SK-N-SH (cell line): ENCODE results near the gene PPM1E. TPM values are rescaled to one million over a fixed set of nuclear protein-coding genes. Genes with fewer than 3 reads are reported as not detected.
A peak's percentile ranks its signal among the peaks of the same experiment; 100 is the strongest.

Source experiments
- CTCF ChIA-PET: fragments of 300-600, 350-600 bp; formaldehyde crosslinking; extraction: SDS; loops from one replicate; lab custom pipeline; 2021; lab: Yijun Ruan, JAX
- POLR2A ChIA-PET: fragments of 350-600 bp; sonication (Branson Sonifier 250); formaldehyde crosslinking; extraction: SDS; loops from one replicate; lab custom pipeline; 2020; ENCODE audit warnings: antibody characterized with exemption, inconsistent platforms; lab: Yijun Ruan, JAX
- DNase-seq: peaks from one replicate; pipeline ENCODE4 v3.0.0; 2012
- H2AFZ ChIP-seq: fragments of 200-600 bp; sonication (generic); 2 replicates; pipeline ENCODE4 v1.8.1; 2016; ENCODE audit warnings: antibody characterized with exemption, mild to moderate bottlenecking, low read depth
- H3F3A ChIP-seq: fragments of 200-600 bp; sonication (generic); replicated peaks from 2 replicates; pipeline ENCODE3; 2016; ENCODE audit warnings: antibody characterized with exemption, mild to moderate bottlenecking; ENCODE audit not compliant: insufficient read depth
- H3K27ac ChIP-seq, 2 experiments: fragments of 200-500 bp in 1 of 2; fragments of 200-600 bp in 1 of 2; sonication (Bioruptor generic) in 1 of 2; sonication (generic), shearing (Covaris generic) in 1 of 2; 2 replicates each; pipeline versions ENCODE4 v1.5.1 to v1.6.1; 2014 to 2016; ENCODE audit warnings: low read depth in 2 of 2, inconsistent platforms in 1 of 2, low read length in 1 of 2, mild to moderate bottlenecking in 1 of 2, mixed read lengths in 1 of 2
- H3K27me3 ChIP-seq: fragments of 200-600 bp; sonication (generic), shearing (Covaris generic); 2 replicates; pipeline ENCODE4 v1.6.1; 2016; ENCODE audit warnings: mixed run types; ENCODE audit not compliant: insufficient read depth
- H3K36me3 ChIP-seq, 2 experiments: fragments of 200-500 bp in 1 of 2; fragments of 200-600 bp in 1 of 2; sonication (Bioruptor generic) in 1 of 2; sonication (generic) in 1 of 2; replicated peaks in 1 of 2; 2 replicates each; pipeline versions ENCODE3 to v1.5.1; 2014 to 2016; ENCODE audit warnings: low read length in 1 of 2, mild to moderate bottlenecking in 1 of 2; ENCODE audit not compliant: insufficient read depth in 2 of 2, control insufficient read depth in 1 of 2
- H3K4me1 ChIP-seq, 2 experiments: fragments of 200-500 bp in 1 of 2; fragments of 200-600 bp in 1 of 2; sonication (Bioruptor generic) in 1 of 2; sonication (generic), shearing (Covaris generic) in 1 of 2; 2 replicates each; pipeline versions ENCODE4 v1.5.1 to v1.6.1; 2014 to 2016; ENCODE audit warnings: low read depth in 1 of 2, low read length in 1 of 2, mixed run types in 1 of 2; ENCODE audit not compliant: insufficient read depth in 2 of 2, control insufficient read depth in 1 of 2
- H3K4me2 ChIP-seq: fragments of 200-600 bp; sonication (generic), shearing (Covaris generic); 2 replicates; pipeline ENCODE4 v1.6.1; 2017; ENCODE audit warnings: mixed run types
- H3K4me3 ChIP-seq, 2 experiments: fragments of 200-500 bp in 1 of 2; fragments of 200-600 bp in 1 of 2; sonication (Bioruptor generic) in 1 of 2; sonication (generic), shearing (Covaris generic) in 1 of 2; 2 replicates each; pipeline versions ENCODE4 v1.5.1 to v1.8.1; 2014 to 2016; ENCODE audit warnings: low read depth in 2 of 2, inconsistent platforms in 1 of 2, low read length in 1 of 2, mild to moderate bottlenecking in 1 of 2, mixed read lengths in 1 of 2, moderate library complexity in 1 of 2
- H3K79me2 ChIP-seq: fragments of 200-600 bp; sonication (generic); 2 replicates; pipeline ENCODE4 v1.8.1; 2017; ENCODE audit warnings: mild to moderate bottlenecking; ENCODE audit not compliant: insufficient read depth
- H3K9ac ChIP-seq: fragments of 200-600 bp; sonication (generic); 2 replicates; pipeline ENCODE4 v1.6.1; 2017; ENCODE audit warnings: mixed run types
- H3K9me2 ChIP-seq: fragments of 200-600 bp; sonication (generic); 2 replicates; pipeline ENCODE4 v1.6.1; 2017; ENCODE audit warnings: mixed run types
- H3K9me3 ChIP-seq: fragments of 200-600 bp; sonication (generic); 2 replicates; pipeline ENCODE4 v1.6.1; 2017; ENCODE audit warnings: mixed run types, mild to moderate bottlenecking, moderate library complexity
- H4K20me1 ChIP-seq: fragments of 200-600 bp; sonication (generic); 2 replicates; pipeline ENCODE4 v1.6.1; 2017; ENCODE audit warnings: mild to moderate bottlenecking, mixed run types; ENCODE audit not compliant: insufficient read depth
- FOSL2 ChIP-seq: IDR thresholded peaks from 2 replicates; pipeline ENCODE4 v1.4.0; 2012; ENCODE audit warnings: low read depth, mild to moderate bottlenecking, moderate library complexity, borderline replicate concordance
- FOXJ3 ChIP-seq: sonication (generic); formaldehyde crosslinking; IDR thresholded peaks from 2 replicates; pipeline ENCODE4 v1.5.1; 2020; ENCODE audit warnings: mild to moderate bottlenecking, missing genetic modification reagents
- MEF2A ChIP-seq: IDR thresholded peaks from 2 replicates; pipeline ENCODE4 v1.4.0; 2012; ENCODE audit warnings: low read depth, borderline replicate concordance
- PBX3 ChIP-seq: IDR thresholded peaks from 2 replicates; pipeline ENCODE4; 2012
- POLR2AphosphoS5 ChIP-seq: IDR thresholded peaks from 2 replicates; pipeline ENCODE4 v1.6.1; 2012; ENCODE audit warnings: low read depth, low read length
- RCOR1 ChIP-seq: fragments of 150-350 bp; IDR thresholded peaks from 2 replicates; pipeline ENCODE4 v1.6.1; 2017; ENCODE audit warnings: antibody characterized with exemption, low read length
- WGBS: methylation state at CpG from one replicate; pipeline ENCODE4 v1.1.6; 2017; ENCODE audit warnings: low lambda C conversion rate; 5-methylcytosine and 5-hydroxymethylcytosine counted together
- polyA plus RNA-seq, 3 experiments: library from polyadenylated mRNA; depleted of rRNA; stranded (reverse); fragments of >200 nt; gene quantifications; 2 replicates each; pipeline ENCODE4 v1.2.3, GENCODE V29; 2012
- TF ChIP-seq, protein P1 (sequence below): fragments of 200-600 bp; sonication (generic); IDR thresholded peaks from 2 replicates; pipeline ENCODE4 v1.6.1; 2017; ENCODE audit warnings: antibody characterized with exemption, mild to moderate bottlenecking, moderate library complexity
- TF ChIP-seq, protein P2 (sequence below): fragments of 150-350 bp; IDR thresholded peaks from 2 replicates; pipeline ENCODE4 v1.6.1; 2017; ENCODE audit warnings: antibody characterized with exemption, low read length, low read depth, borderline replicate concordance

PPM1E gene
- polyA plus RNA-seq, 1 of the 3 experiments (the other 2 are of a cell fraction) = 0.08 TPM

DNA sequence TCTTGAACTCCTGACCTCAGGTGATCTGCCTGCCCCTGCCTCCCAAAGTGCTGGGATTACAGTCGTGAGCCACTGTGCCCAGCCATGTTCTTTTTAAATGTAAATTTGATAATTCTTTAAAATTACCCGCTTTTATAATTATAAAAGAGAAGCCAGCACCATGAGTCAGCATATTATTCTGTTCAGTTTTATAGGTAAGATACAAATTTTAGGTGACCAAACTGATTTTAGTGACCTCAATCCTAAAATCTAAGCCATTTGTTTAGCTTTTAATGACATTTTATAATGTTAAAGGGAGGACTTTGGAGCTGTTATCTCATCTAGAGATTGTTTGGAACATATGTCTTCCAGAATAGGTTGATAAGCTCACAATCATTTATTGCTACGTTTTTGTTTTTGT lies 20.8 kb upstream of the PPM1E start:
- Histone ChIP-seq H3K27me3 (no peaks in the 10 kb centered on the region), H3K36me3 (no peaks in the 10 kb centered on the region), H3K4me3 (no peak overlapping the region), H3K9ac (no peak overlapping the region), H3K9me3 (no peaks in the 10 kb centered on the region), H3F3A (peaks cover 3% of the 10 kb centered on the region), H3K4me1 (no peaks in the 10 kb centered on the region), H3K27ac (no peak overlapping the region), H3K9me2 (no peaks in the 10 kb centered on the region), H2AFZ (no peak overlapping the region), H3K79me2 (no peaks in the 10 kb centered on the region), H4K20me1 (no peaks in the 10 kb centered on the region), H3K4me2 (no peak overlapping the region)
- DNase-seq = no peak
- TF ChIP-seq, protein P1, sequence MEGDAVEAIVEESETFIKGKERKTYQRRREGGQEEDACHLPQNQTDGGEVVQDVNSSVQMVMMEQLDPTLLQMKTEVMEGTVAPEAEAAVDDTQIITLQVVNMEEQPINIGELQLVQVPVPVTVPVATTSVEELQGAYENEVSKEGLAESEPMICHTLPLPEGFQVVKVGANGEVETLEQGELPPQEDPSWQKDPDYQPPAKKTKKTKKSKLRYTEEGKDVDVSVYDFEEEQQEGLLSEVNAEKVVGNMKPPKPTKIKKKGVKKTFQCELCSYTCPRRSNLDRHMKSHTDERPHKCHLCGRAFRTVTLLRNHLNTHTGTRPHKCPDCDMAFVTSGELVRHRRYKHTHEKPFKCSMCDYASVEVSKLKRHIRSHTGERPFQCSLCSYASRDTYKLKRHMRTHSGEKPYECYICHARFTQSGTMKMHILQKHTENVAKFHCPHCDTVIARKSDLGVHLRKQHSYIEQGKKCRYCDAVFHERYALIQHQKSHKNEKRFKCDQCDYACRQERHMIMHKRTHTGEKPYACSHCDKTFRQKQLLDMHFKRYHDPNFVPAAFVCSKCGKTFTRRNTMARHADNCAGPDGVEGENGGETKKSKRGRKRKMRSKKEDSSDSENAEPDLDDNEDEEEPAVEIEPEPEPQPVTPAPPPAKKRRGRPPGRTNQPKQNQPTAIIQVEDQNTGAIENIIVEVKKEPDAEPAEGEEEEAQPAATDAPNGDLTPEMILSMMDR = no peak
- TF ChIP-seq FOSL2 (no peak), MEF2A (no peak)
- ChIA-PET POLR2A (no interaction called here), CTCF (interaction anchor here (0.7 to 2.6 kb wide), 4 partner anchors 11 to 270 kb away, joined by 3 to 11 read pairs (median 4); no protein-coding TSS in a partner anchor)
- 73% methylated on average over 3 of the region's 3 CpGs for WGBS

DNA sequence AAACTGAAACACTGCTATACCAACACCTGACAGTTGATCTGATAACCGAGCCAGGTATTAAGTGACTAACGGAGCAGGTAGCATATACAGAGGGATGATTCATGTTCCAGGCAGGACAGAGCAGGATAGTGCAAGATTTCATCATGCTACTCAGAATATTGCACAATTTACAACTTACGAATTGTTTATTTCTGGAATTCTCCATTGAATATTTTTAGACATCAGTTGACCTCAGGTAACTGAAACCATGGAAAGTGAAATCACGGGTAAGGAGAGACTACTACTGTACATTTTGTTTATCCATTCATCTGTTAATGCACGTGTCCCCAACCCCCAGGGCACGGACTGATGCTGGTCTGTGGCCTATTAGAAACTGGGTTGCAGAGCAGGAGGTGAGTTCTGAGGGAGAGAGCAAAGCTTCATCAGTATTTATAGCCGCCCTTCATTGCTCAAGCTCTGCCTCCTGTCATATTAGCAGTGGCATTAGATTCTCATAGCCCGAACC lies 14.5 kb upstream of the PPM1E start:
- Histone ChIP-seq H2AFZ (no peak overlapping the region), H3K27me3 (no peaks in the 10 kb centered on the region), H4K20me1 (no peaks in the 10 kb centered on the region), H3F3A (no peaks in the 10 kb centered on the region), H3K4me3 (no peak overlapping the region), H3K4me2 (no peak overlapping the region), H3K36me3 (no peaks in the 10 kb centered on the region), H3K9ac (no peak overlapping the region), H3K9me2 (no peaks in the 10 kb centered on the region), H3K4me1 (no peaks in the 10 kb centered on the region), H3K79me2 (no peaks in the 10 kb centered on the region), H3K27ac (no peak overlapping the region), H3K9me3 (no peaks in the 10 kb centered on the region)
- whole genome bisulfite sequencing = 74% methylated on average over 8 of the region's 8 CpGs
- TF ChIP-seq RCOR1 (no peak), PBX3 (no peak), MEF2A (peak; percentile 22; the same call in 1 of the 2 replicates), POLR2AphosphoS5 (no peak), FOXJ3 (CRISPR knock-in tag) (no peak)
- TF ChIP-seq, protein P2, sequence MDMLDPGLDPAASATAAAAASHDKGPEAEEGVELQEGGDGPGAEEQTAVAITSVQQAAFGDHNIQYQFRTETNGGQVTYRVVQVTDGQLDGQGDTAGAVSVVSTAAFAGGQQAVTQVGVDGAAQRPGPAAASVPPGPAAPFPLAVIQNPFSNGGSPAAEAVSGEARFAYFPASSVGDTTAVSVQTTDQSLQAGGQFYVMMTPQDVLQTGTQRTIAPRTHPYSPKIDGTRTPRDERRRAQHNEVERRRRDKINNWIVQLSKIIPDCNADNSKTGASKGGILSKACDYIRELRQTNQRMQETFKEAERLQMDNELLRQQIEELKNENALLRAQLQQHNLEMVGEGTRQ = no peak
- POLR2A ChIA-PET = interaction anchor here (0.5 kb wide), 1 partner anchor 43 kb away, joined by 3 read pairs; no protein-coding TSS in a partner anchor
- CTCF ChIA-PET = interaction anchor here (1.7 kb wide), 1 partner anchor 30 kb away, joined by 7 read pairs; no protein-coding TSS in a partner anchor
- no peak for DNase-seq
